SK-N-SH treated with all-trans-retinoic acid at 6 μM for 48 hours (cell line): ENCODE measurements around the gene RAP1GAP.

ENCODE experiments used
- ATAC-seq: fragments of 200-7000 bp; cut with Tn5 transposase; 3 replicates; pipeline ENCODE4 v1.9.1; 2020; ENCODE audit warnings: mild to moderate bottlenecking, moderate library complexity
- ARNTL ChIP-seq: fragments of 450-650 bp; formaldehyde crosslinking; IDR thresholded peaks from 2 replicates; pipeline ENCODE4 v1.5.0; 2020; ENCODE audit warnings: low read depth, mild to moderate bottlenecking, moderate library complexity, borderline replicate concordance
- CSDC2 ChIP-seq: fragments of 250-450 bp; sonication (Bioruptor Pico); IDR thresholded peaks from 2 replicates; pipeline ENCODE4 v1.5.0; 2020; ENCODE audit warnings: mild to moderate bottlenecking, moderate library complexity

RAP1GAP gene

GRCh38 chr1:21547876-21548275 lies 121.3 kb downstream of the RAP1GAP start:
- no peak for ATAC-seq
- TF ChIP-seq ARNTL (CRISPR knock-in tag), result no peak
- TF ChIP-seq CSDC2 (CRISPR knock-in tag), result no peak
